Measurements from ENCODE around the gene SETD4. TPM values are rescaled to one million over a fixed set of nuclear protein-coding genes. Genes with fewer than 3 reads are reported as not detected.

The SETD4 gene
- total RNA-seq, 1 experiment from 2014 or later, result 22.7 TPM

- Histone ChIP-seq H3K4me1 (ENCODE audit: control insufficient read depth in 1 of 2, insufficient read depth in 2 of 2, low read length in 2 of 2) (no peaks in the 10 kb centered on the region), H3K4me2 (ENCODE audit: low read length) (no peak overlapping the region), H3K36me3 (ENCODE audit: control insufficient read depth in 1 of 2, insufficient read depth in 2 of 2, low read length in 2 of 2) (peaks cover 24 to 25% of the 10 kb centered on the region in 2 experiments; a peak in 3 of 4 replicates), H3K27ac (ENCODE audit: low read depth, low read length) (no peak overlapping the region), H3K27me3 (ENCODE audit: insufficient read depth, low read length) (no peaks in the 10 kb centered on the region), H2AFZ (ENCODE audit: low read depth, low read length, poor library complexity, severe bottlenecking) (no peak overlapping the region), H3K79me2 (ENCODE audit: insufficient read depth, low read length) (no peaks in the 10 kb centered on the region), H3K4me3 (replicated peaks in 1 of 2; ENCODE audit: low read depth in 1 of 2, low read length in 2 of 2) (no peak overlapping the region), H3K9ac (ENCODE audit: low read length) (no peak overlapping the region), H3K9me3 (ENCODE audit: control insufficient read depth in 1 of 2, insufficient read depth in 1 of 2, low read depth in 1 of 2, low read length in 2 of 2) (no peaks in the 10 kb centered on the region), H3K9me2 (ENCODE audit: insufficient read depth) (no peaks in the 10 kb centered on the region), H4K20me1 (ENCODE audit: insufficient read depth) (no peaks in the 10 kb centered on the region)
- no TSS peak for BruUV-seq (replicated peaks)
- DNase-seq (ENCODE audit: low read depth, low spot score), result no peak
- ChIA-PET RAD21 (ENCODE audit: low non-redundant PET in 1 of 2, low total read pairs in 2 of 2, uncharacterized antibody in 2 of 2, unreplicated experiment in 2 of 2) (no interaction called here), CTCF (no interaction called here), POLR2A (no interaction called here)
- ATAC-seq, result no peak
- intact Hi-C loops (cut with micrococcal nuclease), result no loop called here
- TF ChIP-seq EGR1 (IDR thresholded peaks at IDR 0.05; ENCODE audit: low read depth) (no peak), EZH2phosphoT487 (IDR thresholded peaks at IDR 0.05; ENCODE audit: borderline replicate concordance) (no peak), RAD21 (IDR thresholded peaks at IDR 0.05; ENCODE audit: low read depth) (no peak), TCF7L2 (IDR thresholded peaks at IDR 0.05; ENCODE audit: borderline replicate concordance, extremely low read depth, insufficient read depth, insufficient read length) (no peak), SIN3A (IDR thresholded peaks at IDR 0.05; ENCODE audit: low read depth) (no peak), SRF (IDR thresholded peaks at IDR 0.05; ENCODE audit: low read depth) (no peak), SP1 (IDR thresholded peaks at IDR 0.05; ENCODE audit: low read depth) (no peak), CBX3 (IDR thresholded peaks at IDR 0.05; ENCODE audit: low read depth) (no peak), REST (IDR thresholded peaks at IDR 0.05; ENCODE audit: low read depth) (no peak), ZFX (IDR thresholded peaks at IDR 0.05) (no peak), MAX (IDR thresholded peaks at IDR 0.05) (no peak), POLR2AphosphoS5 (IDR thresholded peaks at IDR 0.05; ENCODE audit: low read depth, low read length) (no peak), ELF1 (IDR thresholded peaks at IDR 0.05; ENCODE audit: borderline replicate concordance, low read depth) (no peak)
Measured at GRCh38 chr21:36038701-36039497, 21.4 kb downstream of the SETD4 start.
